CD4-positive, alpha-beta T cell treated with Interleukin-6 at 100 ng/mL for 8 hours (primary cell): Measurements from ENCODE around the gene ZSCAN22.
"Not testable (repeated sequence)": the region's sequence is repeated elsewhere in the genome, so short reads cannot be mapped to it uniquely, and the experiment has no call there.

Experiments used
- DNase-seq: peaks from one replicate; pipeline ENCODE4 v3.0.0-alpha.2; 2020; ENCODE audit warnings: mixed read lengths, low spot score

ZSCAN22 gene

GRCh38 chr19:58318297-58318696 lies 8.5 kb upstream of the ZSCAN22 start:
- no peak for DNase-seq

DNA sequence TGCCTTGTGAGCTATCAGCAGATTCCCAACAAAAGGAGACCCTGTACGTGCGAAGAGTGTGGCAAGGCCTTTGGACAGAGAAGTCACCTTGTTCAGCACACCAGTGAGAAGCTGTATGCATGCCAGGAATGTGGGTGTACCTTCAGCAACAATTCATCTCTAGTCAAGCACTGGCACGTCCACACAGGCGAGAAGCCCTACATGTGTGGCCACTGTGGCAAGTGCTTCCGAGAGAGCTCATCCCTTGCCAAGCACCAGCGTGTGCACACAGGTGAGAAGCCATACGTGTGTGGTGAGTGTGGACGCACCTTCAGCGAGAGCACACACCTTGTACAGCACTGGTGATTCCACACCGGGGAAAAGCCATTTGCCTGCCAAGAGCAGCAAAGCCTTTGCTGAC lies 7.6 kb upstream of the ZSCAN22 start:
- no peak for DNase-seq

DNA sequence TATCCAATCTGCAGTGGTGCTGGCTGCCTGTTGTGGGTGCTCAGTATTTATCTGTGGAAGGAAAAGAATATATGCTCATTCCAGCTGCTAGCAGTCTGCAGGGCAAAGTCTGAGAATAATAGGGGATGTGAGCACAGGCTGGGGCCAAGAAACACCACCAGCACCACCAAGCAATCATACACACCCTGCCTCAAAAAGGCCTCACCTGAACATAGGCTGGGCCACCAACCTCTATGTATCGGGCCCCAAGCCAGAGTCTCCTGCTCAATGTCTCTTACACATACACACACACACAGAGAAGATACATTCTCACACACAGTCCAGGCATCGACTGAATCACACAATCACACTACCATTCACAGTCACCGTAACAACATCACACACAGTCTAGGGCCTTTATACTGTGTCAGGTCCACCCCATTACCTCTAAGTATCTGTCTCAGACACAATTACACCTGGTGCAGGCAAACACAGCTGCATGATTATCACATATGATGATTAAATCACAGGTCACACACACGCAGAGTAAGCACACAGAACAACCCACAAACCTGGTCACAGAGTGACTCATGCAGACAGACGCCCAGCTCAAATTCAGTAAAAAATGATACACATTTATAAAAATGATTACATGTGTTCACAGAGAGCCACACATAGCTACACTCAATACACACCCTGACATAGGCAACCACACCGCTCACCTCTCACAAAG lies 1.3 kb upstream of the ZSCAN22 start:
- DNase-seq, result no peak

GRCh38 chr19:58326501-58326913 lies 287 bp upstream of the ZSCAN22 start:
- no peak for DNase-seq

DNA sequence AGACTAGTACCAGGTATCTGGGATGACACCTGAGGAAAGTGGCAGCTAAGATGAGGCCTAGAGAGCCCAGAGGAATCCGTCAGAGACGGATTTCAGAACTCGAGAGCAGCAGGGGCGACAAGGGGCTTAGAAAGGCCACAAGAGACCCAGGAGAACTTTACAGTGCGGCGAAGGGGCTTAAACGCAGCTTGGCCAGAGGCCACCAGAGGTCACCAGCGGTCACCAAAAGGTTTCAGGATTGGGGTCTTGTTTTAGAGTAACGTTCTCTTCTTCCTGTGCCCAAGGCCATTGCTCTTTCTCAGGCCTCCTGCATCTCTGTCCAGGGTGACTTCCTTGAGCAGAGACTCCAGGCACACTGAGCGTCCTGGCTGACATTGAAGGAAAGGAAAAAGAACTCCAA lies 2.2 kb downstream of the ZSCAN22 start:
- no peak for DNase-seq

GRCh38 chr19:58330458-58330857 lies 3.7 kb downstream of the ZSCAN22 start:
- no peak for DNase-seq

GRCh38 chr19:58332697-58333096 lies 5.9 kb downstream of the ZSCAN22 start:
- DNase-seq, result no peak

DNA sequence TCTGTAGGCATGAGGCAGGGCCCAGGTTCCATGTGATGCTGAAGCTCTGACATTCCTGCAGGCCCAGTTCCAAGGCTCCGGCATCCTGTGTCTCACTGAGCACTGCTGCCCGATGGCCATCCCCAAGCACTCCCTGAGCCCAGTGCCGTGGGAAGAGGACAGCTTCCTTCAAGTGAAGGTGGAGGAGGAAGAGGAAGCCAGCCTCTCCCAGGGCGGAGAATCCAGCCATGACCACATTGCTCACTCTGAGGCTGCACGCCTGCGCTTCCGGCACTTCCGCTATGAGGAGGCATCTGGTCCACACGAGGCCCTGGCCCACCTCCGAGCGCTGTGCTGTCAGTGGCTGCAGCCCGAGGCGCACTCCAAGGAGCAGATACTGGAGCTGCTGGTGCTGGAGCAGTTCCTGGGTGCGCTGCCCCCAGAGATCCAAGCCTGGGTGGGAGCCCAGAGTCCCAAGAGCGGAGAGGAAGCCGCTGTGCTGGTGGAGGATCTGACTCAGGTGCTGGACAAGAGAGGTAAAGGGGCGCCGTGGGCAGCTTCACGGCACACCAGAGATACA lies 8.0 kb downstream of the ZSCAN22 start:
- no peak for DNase-seq

- DNase-seq, result no peak
Observed at GRCh38 chr19:58335630-58336029, 8.8 kb downstream of the ZSCAN22 start.

DNA sequence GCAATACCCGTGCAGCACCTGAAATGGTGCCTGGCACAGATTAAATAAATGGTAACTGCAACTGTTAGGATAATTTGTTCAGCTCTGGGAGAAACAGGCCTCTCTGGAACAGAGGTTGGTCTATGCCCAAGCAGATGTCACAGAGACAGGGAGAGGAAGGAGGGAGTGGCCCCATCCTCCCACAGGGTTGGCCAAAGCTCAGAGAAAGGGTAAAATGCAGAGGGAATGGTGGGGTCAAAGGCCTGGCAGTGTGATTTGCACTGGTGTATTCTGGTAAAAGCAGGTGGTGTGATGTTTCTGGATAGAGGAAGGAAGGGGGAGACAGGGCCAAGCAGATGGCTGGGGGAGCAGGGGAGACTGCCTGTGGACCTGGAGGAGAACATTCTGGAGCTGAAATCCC lies 9.4 kb downstream of the ZSCAN22 start:
- no peak for DNase-seq

- no peak for DNase-seq
Observed at GRCh38 chr19:58336820-58337219, 10.0 kb downstream of the ZSCAN22 start.

DNA sequence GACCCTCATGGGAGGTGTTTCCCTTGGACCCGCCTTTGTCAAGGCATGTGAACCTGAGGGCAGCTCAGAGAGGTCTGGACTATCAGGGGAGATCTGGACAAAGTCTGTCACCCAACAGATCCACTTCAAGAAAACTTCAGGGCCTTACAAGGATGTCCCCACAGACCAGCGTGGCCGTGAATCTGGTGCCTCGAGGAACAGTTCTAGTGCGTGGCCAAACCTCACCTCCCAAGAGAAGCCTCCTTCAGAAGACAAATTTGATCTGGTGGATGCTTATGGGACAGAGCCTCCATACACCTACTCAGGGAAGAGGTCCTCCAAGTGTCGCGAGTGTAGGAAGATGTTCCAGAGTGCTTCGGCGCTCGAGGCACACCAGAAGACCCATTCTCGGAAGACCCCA lies 11.5 kb downstream of the ZSCAN22 start:
- no peak for DNase-seq

DNA sequence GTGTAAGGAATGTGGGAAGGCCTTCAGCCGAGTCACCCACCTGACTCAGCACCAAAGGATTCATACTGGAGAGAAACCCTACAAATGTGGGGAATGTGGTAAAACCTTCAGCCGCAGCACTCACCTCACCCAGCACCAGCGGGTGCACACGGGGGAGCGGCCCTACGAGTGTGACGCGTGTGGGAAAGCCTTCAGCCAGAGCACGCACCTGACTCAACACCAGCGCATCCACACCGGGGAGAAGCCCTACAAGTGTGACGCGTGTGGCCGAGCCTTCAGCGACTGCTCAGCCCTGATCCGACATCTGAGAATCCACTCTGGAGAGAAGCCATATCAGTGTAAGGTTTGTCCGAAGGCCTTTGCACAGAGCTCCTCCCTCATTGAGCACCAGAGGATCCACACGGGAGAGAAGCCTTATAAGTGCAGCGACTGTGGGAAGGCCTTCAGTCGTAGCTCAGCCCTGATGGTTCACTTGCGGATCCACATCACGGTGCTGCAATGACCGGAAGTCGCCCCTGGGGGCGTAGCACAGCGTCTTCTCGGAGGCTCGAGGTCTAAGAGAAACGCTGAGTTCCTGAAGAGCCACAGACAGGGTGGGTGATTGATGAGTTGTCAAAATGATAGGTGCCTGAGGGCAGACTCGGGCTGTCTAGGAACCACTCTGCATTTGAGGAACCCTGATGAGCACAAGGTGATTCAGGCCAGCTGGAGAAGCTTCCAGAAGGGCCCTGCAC lies 12.2 kb downstream of the ZSCAN22 start:
- no peak for DNase-seq

DNA sequence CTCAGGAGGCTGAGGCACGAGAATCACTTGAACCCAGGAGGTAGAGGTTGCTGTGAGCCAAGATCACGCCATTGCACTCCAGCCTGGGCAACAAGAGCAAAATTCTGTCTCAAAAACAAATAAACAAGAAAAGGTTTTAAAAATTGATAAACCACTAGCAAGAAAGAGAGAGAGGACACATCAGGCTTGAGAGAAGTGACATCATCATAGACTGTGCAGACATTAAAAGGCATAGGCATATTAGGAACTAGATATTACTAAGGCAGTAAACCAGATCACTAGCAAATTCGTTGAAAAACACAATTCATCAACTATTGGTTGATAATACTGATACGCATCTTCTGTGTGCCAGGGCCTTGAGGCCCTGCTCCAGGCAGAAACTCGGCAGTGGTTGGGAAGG lies 18.8 kb downstream of the ZSCAN22 start:
- no peak for DNase-seq

GRCh38 chr19:58346961-58347929 lies 20.5 kb downstream of the ZSCAN22 start:
- DNase-seq, result peak; percentile 75

GRCh38 chr19:58348080-58348479 lies 21.3 kb downstream of the ZSCAN22 start:
- not testable (repeated sequence) for DNase-seq

GRCh38 chr19:58349590-58349989 lies 22.8 kb downstream of the ZSCAN22 start:
- no peak for DNase-seq

- no peak for DNase-seq
Observed at GRCh38 chr19:58350001-58350861, 23.4 kb downstream of the ZSCAN22 start.

GRCh38 chr19:58350871-58351557 lies 24.2 kb downstream of the ZSCAN22 start:
- no peak for DNase-seq

DNA sequence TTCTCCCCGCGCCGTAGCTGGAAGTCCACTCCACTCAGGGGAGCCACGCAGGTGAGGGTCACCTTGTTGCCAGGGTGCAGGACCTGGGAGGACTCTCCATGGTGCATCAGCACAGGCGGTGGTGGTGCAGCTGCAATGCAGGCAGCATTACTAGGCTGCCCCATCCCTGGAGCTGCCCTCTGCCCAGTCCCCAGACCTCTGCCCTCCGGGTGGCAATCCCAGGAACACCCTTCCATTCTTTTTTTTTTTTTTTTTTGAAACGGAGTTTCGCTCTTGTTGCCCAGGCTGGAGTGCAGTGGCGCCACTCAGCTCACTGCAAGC lies 24.7 kb downstream of the ZSCAN22 start:
- DNase-seq, result no peak
